Stimulated activated CD4-positive, alpha-beta T cell treated with anti-CD3 and anti-CD28 coated beads, Interleukin-4, amount 100 ng/mL, for 1 hour (primary cell): ENCODE results near the gene TMEM62.
"Not testable (repeated sequence)": the region's sequence is repeated elsewhere in the genome, so short reads cannot be mapped to it uniquely, and the experiment has no call there.

Source experiments
- DNase-seq: peaks from one replicate; pipeline ENCODE4 v3.0.0-alpha.2; 2020

TMEM62 gene

DNA sequence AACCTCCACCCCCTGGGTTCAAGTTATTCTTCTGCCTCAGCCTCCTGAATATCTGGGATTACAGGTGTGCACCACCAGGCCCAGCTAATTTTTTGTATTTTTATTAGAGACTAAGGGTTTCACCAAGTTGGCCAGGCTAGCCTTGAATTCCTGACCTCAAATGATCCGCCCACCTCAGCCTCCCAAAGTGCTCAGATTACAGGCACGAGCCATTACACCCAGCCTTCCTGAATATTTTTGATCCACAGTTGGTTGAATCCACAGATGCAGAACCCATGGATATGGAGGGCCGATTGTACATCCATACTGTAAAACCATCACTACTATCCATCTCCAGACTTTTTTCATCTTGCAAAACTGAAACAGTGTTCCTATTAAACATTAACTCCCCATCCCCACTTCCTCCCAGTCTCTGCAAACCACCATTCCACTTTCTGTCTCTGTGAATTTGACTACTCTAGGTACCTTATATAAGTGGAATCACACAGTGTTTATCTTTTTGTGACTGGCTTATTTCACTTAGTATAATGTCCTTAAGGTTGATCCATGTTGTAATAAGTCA is 8.2 kb upstream of the TMEM62 start:
- DNase-seq = no peak

DNA sequence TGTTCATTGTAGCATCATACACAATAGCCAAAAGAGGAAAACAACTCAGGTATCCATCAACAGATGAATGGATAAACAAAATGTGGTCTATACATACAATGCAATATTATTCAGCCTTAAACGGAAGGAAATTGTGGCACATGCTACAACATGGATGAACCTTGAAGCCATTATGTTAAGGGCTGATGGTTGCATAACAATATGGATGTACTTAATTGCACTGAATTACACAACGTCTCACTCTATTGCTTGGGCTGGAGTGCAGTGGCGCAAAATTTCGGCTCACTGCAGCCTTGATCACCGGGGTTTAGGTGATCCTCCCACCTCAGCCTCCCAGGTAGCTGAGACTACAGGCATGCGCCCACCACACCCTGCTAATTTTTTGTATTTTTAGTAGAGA is 7.0 kb upstream of the TMEM62 start:
- DNase-seq = no peak

DNA sequence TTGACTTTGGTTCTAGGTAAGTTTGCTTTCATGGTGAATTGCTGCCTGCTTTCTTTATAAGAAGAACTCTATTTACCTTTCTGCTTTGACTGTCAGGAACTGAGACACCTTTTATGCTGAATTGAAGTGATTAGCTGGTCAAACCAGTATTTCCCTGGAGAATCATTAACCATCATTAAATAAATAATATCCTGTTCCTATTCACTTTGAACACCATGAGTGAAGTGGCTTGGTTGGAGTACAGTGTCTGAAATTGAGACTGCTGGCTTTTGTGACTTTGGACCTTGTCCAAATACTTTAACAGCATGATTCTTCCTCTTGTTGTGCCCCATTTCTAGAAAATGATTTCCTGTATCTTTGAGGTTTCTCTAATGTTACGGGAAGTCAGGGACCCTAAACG is 5.6 kb upstream of the TMEM62 start:
- no peak for DNase-seq

- DNase-seq = not testable (repeated sequence)
Measured at GRCh38 chr15:43128174-43128979, 5.0 kb upstream of the TMEM62 start.

GRCh38 chr15:43128980-43129335 is 4.4 kb upstream of the TMEM62 start:
- no peak for DNase-seq

DNA sequence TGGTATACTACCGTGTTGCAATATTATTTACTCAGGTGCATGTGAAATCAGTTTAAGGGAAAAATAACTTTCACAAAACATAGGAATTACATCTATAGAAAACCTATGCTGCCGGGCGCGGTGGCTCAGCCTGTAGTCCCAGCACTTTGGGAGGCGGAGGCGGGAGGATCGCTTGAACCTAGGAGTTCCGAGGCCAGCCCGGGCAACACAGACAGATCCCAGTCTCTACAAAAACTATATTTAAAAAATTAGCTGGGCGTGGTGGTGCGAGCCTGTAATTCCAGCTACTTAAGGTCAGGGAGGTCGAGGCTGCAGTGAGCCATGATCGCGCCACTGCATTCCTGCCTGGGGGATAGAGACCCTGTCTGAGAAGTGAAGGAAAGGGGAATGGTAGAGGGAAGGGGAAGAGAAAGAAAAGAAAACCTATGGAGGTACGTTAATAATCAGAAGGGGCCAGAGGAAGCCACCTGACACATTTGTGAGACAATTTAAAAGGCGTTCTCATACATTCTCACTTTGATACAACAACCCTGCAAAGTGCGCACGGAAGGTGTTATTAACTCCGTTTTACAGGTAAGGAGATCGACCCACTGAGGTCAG is 456 bp upstream of the TMEM62 start:
- no peak for DNase-seq

DNA sequence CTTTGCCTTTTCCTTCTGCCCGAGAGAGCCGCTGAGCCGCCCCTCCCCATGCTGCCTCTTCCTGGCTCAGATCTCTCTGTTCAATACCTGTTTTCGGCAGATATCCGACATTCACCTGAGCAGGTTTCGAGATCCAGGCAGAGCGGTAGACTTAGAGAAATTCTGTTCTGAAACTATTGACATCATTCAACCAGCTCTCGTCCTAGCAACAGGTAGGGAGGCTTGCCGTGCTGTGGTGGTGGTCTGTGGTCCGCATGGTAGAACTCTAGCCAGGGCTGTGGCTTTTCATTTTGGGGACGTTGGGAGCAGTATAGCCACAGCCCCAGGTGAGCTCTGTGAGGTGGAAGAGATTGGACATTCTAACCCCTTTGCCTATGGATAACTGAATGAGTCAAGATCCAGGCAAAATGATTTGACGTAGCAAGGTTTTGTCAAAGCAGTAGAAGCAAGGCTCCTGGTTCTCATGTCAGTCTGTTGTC is 810 bp downstream of the TMEM62 start:
- no peak for DNase-seq

- no peak for DNase-seq
Measured at GRCh38 chr15:43135351-43135750, 2.0 kb downstream of the TMEM62 start.

DNA sequence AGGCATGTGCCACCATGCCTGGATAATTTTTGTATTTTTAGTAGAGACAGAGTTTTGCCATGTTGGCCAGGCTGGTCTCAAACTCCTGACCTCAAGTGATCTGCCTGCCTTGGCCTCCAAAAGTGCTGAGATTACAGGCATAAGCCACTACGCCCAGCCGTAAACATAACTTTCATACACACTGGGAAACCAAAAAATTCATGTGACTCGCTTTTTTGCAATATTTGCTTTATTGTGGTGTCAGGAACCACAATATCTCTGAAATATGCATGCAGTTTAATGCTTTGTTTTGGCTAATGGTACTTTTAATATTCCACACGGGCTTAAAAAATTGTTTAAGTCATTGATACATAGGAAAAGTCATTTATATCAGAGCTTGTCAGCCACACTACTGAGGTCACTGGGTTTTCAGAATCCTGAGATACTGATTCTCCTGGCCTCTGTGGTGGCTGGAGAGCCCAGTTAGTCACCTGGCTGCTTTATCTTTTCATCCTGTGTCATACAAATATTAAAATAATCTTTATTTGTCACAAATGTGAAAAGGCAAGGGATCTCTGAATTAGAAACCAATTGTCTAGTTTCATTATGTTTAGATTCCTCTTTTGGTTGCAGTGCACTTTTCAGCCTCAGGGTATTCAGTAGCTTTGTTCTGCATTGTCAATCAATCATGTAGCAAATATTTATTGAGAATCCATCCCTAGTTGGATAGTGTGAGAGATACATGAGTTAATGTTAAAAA is 10.0 kb downstream of the TMEM62 start:
- no peak for DNase-seq

- DNase-seq = no peak
Measured at GRCh38 chr15:43144512-43144911, 11.1 kb downstream of the TMEM62 start.

DNA sequence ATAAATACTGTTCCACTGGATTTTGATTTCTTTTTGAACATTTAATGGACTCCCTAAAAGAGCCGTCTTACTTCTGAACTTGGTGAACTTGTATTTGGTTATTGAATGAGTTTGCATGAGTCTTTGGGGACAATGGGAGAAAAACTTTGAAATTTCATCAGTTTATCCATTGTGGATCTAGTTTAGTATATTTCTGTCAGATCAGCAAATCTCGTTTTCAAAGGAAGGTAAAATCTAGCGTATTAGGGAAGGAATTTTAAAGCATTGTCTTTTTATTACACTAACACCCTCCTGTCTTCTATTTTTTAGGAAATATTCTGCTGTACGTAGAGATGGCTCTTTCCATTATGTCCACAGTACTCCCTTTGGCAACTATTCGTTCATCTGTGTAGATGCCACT is 12.8 kb downstream of the TMEM62 start:
- DNase-seq = no peak

DNA sequence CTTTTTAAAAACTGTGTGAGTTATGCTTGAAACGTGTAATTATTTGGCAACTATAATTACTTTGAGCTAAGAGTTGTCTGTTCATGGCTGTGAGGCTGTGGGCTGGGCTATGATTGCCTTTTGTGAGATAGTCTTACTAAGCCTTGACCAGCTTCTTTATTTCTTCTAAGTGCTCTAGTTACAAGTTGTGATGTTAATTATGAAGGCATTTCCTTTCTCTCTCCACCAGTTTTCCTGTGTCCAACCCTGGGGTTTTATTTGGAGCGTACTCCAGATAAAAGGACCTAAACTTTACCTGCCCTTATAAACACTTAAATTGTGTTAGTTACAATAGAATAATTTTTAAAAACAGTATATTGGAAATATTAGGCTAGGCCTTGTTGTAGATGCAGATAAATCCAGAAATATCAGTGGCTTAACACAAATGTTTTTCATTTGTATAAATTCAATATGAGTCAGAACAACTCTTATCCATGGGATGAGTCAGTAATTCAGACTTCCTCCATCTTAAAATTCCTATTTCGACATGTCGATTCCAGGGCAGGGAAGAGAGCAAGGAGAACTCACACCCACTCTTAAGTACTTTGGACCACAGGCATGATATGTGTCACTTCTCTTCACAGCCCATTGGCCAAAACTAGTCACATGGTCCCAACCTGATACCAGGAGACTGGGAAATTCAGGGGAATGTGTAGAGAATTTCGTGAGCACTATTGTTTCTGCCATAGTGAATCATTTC is 17.0 kb downstream of the TMEM62 start:
- no peak for DNase-seq

GRCh38 chr15:43151688-43152087 is 18.3 kb downstream of the TMEM62 start:
- DNase-seq = no peak

DNA sequence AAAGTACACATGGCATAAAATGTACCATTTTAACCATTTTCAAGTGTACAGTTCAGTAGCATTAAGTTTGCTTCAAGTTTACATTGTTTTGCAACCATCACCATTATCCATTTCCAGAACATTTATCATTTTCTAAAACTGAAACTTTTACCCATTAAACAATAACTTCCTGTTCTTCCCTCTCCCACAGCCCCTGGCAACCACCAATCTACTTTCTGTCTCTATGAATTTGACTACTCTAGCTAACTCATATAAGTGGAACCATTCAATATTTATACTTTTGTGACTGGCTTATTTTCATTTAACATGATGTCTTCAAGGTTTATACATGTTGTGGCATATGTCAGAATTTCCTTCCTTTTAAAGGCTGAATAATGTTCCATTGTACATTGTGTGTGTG is 19.9 kb downstream of the TMEM62 start:
- DNase-seq = no peak

GRCh38 chr15:43165801-43166325 is 32.5 kb downstream of the TMEM62 start:
- DNase-seq = no peak

- DNase-seq = not testable (repeated sequence)
Measured at GRCh38 chr15:43167261-43167660, 33.9 kb downstream of the TMEM62 start.

GRCh38 chr15:43168192-43169107 is 35.1 kb downstream of the TMEM62 start:
- DNase-seq = no peak

DNA sequence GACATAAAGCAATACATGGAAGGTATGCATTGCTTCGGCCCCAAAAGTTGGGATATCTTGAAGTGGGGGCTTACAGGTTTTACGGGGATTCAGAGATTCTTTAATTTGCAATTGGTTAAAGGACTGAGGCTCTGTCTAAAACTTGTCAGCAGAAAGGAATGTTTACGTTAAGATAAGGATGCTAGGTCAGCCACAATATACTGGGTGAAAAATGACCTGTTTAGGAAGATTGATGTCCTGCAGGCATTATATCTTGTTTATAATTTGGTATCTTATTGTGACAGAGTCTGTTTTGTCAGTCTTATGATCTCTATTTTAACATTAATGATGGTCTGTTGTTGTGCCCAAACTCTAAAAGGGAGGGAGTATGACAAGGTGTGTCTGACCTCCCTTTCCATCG is 36.5 kb downstream of the TMEM62 start:
- no peak for DNase-seq

DNA sequence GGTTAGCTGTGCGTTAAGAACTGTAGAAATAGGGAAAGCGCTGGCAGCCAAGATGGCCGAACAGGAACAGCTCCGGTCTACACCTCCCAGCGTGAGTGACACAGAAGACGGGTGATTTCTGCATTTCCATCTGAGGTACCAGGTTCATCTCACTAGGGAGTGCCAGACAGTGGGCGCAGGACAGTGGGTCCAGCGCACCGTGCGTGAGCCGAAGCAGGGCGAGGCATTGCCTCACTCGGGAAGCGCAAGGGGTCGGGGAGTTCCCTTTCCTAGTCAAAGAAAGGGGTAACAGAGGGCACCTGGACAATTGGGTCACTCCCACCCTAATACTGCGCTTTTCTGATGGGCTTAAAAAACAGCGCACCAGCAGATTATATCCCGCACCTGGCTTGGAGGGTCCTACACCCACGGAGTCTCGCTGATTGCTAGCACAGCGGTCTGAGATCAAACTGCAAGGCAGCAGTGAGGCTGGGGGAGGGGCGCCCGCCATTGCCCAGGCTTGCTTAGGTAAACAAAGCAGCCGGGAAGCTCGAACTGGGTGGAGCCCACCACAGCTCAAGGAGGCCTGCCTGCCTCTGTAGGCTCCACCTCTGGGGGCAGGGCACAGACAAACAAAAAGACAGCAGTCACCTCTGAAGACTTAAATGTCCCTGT is 42.4 kb downstream of the TMEM62 start:
- not testable (repeated sequence) for DNase-seq

DNA sequence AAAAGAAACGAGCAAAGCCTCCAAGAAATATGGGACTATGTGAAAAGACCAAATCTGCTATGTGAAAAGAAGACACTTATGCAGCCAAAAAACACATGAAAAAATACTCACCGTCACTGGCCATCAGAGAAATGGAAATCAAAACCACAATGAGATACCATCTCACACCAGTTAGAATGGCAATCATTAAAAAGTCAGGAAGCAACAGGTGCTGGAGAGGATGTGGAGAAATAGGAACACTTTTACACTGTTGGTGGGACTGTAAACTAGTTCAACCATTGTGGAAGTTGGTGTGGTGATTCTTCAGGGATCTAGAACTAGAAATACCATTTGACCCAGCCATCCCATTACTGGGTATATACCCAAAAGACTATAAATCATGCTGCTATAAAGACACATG is 43.8 kb downstream of the TMEM62 start:
- DNase-seq = not testable (repeated sequence)

DNA sequence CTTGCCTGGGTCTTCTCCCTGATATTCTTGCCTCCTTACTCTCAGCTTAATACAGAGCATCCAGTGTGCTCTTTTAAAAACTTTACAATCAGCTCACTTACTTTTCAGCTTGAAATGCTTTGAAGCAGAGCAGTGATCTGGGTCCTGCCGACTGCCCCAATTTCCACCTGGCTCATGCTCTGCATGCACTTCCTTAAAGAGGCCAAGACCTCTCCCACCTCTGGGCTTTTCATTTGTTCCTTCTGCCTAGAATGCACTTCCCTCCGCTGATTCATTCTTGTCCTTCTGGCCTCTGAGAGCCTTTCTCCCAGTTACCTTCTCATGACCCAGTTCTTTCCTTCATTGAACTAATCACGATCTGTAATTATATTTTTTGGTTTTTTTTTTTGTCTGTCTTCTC is 49.9 kb downstream of the TMEM62 start:
- DNase-seq = no peak
